Left ventricle myocardium inferior (tissue), 1 donor: Measurements from ENCODE around the gene TMEM200B. TPM values are rescaled to one million over a fixed set of nuclear protein-coding genes. Genes with fewer than 3 reads are reported as not detected.

Experiments
- DNase-seq: peaks from one replicate; pipeline ENCODE4 v3.0.0-alpha.2; 2020
- H3K27ac ChIP-seq: fragments of 200-600 bp; replicated peaks from 2 replicates; pipeline ENCODE4 v1.8.0; 2021
- H3K27me3 ChIP-seq: fragments of 200-600 bp; 2 replicates; pipeline ENCODE4 v1.8.0; 2021; ENCODE audit warnings: low read depth
- H3K36me3 ChIP-seq: fragments of 200-600 bp; 2 replicates; pipeline ENCODE4 v1.8.0; 2021
- H3K4me1 ChIP-seq: fragments of 200-600 bp; 2 replicates; pipeline ENCODE4 v1.8.0; 2021
- H3K4me3 ChIP-seq: fragments of 200-600 bp; 2 replicates; pipeline ENCODE4 v1.8.0; 2021; ENCODE audit warnings: mild to moderate bottlenecking, moderate library complexity
- H3K9me3 ChIP-seq: fragments of 200-600 bp; replicated peaks from 2 replicates; pipeline ENCODE4 v1.8.0; 2021
- intact Hi-C: fragments of 100-400 bp; cut with micrococcal nuclease; formaldehyde crosslinking; loops from one replicate; pipeline ENCODE4 v1.11.0; 2022
- total RNA-seq: library from RNA; stranded (reverse); fragmentation: NEBNext Ultra II Directional; extraction: Animal tissue kit (Norgen Biotek cat#: 25700); gene quantifications from one replicate; pipeline ENCODE4 v1.2.1, GENCODE V29; 2021
- TF ChIP-seq, protein P1 (sequence below): fragments of 200-600 bp; IDR thresholded peaks from 2 replicates; pipeline ENCODE4 v1.8.0; 2021; ENCODE audit warnings: antibody characterized with exemption, mild to moderate bottlenecking, borderline replicate concordance
- donor health status: DM: no; HTN: yes; CAD: no; lungs with severe emphysema.

TMEM200B gene
- total RNA-seq, 1 donor from 2014 or later, result 1.6 TPM

DNA sequence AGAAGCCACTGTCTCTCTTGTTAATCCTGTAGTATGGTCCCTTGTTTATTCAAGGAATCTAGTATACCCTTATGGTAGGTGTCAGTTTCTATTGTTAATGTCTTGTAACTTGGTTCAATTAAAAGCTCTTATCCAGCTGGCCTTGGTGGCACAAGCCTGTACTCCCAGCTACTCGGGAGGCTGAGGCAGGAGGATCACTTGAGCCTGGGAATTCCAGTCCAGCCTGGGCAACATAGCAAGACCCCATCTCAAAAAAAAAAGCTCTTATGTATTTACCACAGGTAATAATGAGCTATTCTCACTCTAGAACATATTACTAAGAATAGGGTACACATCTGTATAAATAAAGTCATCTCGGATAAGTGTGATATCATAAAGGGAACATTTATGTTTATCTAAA lies 46.5 kb downstream of the TMEM200B start:
- DNase-seq, result no peak
- TF ChIP-seq, protein P1, sequence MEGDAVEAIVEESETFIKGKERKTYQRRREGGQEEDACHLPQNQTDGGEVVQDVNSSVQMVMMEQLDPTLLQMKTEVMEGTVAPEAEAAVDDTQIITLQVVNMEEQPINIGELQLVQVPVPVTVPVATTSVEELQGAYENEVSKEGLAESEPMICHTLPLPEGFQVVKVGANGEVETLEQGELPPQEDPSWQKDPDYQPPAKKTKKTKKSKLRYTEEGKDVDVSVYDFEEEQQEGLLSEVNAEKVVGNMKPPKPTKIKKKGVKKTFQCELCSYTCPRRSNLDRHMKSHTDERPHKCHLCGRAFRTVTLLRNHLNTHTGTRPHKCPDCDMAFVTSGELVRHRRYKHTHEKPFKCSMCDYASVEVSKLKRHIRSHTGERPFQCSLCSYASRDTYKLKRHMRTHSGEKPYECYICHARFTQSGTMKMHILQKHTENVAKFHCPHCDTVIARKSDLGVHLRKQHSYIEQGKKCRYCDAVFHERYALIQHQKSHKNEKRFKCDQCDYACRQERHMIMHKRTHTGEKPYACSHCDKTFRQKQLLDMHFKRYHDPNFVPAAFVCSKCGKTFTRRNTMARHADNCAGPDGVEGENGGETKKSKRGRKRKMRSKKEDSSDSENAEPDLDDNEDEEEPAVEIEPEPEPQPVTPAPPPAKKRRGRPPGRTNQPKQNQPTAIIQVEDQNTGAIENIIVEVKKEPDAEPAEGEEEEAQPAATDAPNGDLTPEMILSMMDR, result no peak
- Histone ChIP-seq H3K9me3 (no peaks in the 10 kb centered on the region), H3K4me3 (no peak overlapping the region), H3K4me1 (no peaks in the 10 kb centered on the region), H3K27me3 (no peaks in the 10 kb centered on the region), H3K27ac (no peak overlapping the region), H3K36me3 (peaks cover 4% of the 10 kb centered on the region)
- intact Hi-C loops, result no loop called here

Other genes with a start within 250 kb of the TMEM200B start
- 23.4 TPM for gene EPB41, start 209.3 kb downstream of the TMEM200B start, total RNA-seq
- 51.1 TPM for gene SRSF4, start 58.0 kb upstream of the TMEM200B start, total RNA-seq
- 30.8 TPM for gene MECR, start 107.0 kb upstream of the TMEM200B start, total RNA-seq
- gene PTPRU, start 112.6 kb upstream of the TMEM200B start, total RNA-seq, result 15.3 TPM